Liver (tissue), 3 donors: ENCODE data around the gene MTARC2.

ENCODE experiments used
- ATF3 ChIP-seq: IDR thresholded peaks from 2 replicates; pipeline ENCODE4 v1.6.1; 2016; ENCODE audit warnings: antibody characterized with exemption
- CTCF ChIP-seq: fragments of 150-350 bp; IDR thresholded peaks from 2 replicates; pipeline ENCODE4 v1.5.1; 2017; ENCODE audit warnings: improper control_type of control experiment, low read depth, low read length; ENCODE audit not compliant: missing input control
- EGR1 ChIP-seq, 2 donors: IDR thresholded peaks; 2 replicates each; pipeline ENCODE4 v1.6.1; 2016 to 2018; ENCODE audit warnings: antibody characterized with exemption in 2 of 2, low read depth in 2 of 2
- HNF4A ChIP-seq, 2 donors: conservative IDR thresholded peaks; 2 replicates each; pipeline ENCODE4 v1.6.1; 2016; ENCODE audit warnings: antibody characterized with exemption in 2 of 2, mild to moderate bottlenecking in 2 of 2
- JUND ChIP-seq, 2 donors: IDR thresholded peaks; 2 replicates each; pipeline ENCODE4 v1.6.1; 2016; ENCODE audit warnings: antibody characterized with exemption in 2 of 2
- MAX ChIP-seq: IDR thresholded peaks from 2 replicates; pipeline ENCODE4 v1.6.1; 2016; ENCODE audit warnings: antibody characterized with exemption
- REST ChIP-seq: IDR thresholded peaks from 2 replicates; pipeline ENCODE4 v1.6.1; 2016; ENCODE audit warnings: antibody characterized with exemption, mild to moderate bottlenecking
- RXRA ChIP-seq, 2 donors: IDR thresholded peaks; 2 replicates each; pipeline ENCODE4 v1.6.1; 2017 to 2018; ENCODE audit warnings: antibody characterized with exemption in 2 of 2, mild to moderate bottlenecking in 1 of 2
- SP1 ChIP-seq: IDR thresholded peaks from 2 replicates; pipeline ENCODE4 v1.6.1; 2018; ENCODE audit warnings: antibody characterized with exemption, mild to moderate bottlenecking
- donor health status: healthy.
- donor health status: healthy.

- TF ChIP-seq HNF4A (conservative IDR thresholded peaks at IDR 0.05) (peak; percentile 83 to 84), CTCF (no peak), RXRA (IDR thresholded peaks at IDR 0.05) (peak; percentile 87 to 94), MAX (peak; percentile 83), EGR1 (IDR thresholded peaks at IDR 0.05; ENCODE audit: low read depth in 2 of 2) (peak in 1 of 2 donors; percentile 7), SP1 (peak; percentile 88), JUND (IDR thresholded peaks at IDR 0.05) (peak in 1 of 2 donors; percentile 44), REST (peak; percentile 36), ATF3 (peak; percentile 94)
Observed at GRCh38 chr1:220824031-220824989, 76.2 kb downstream of the MTARC2 start.
